ENCODE data around the gene KRT77.

Gene KRT77

GRCh38 chr12:52645982-52646381 is 57.3 kb downstream of the KRT77 start:
- H3K79me2 ChIP-seq (ENCODE audit: low read length), result no peaks in the 10 kb centered on the region
- no peak overlapping the region for H3K4me2 ChIP-seq (ENCODE audit: low read length)
- H3K9me3 ChIP-seq (ENCODE audit: insufficient read depth, low read length), result no peaks in the 10 kb centered on the region
- no peak overlapping the region for H3K9ac ChIP-seq (ENCODE audit: low read length)
- H3K36me3 ChIP-seq (replicated peaks; ENCODE audit: low read depth, low read length), result no peaks in the 10 kb centered on the region
- peaks cover 6% of the 10 kb centered on the region for H3K4me1 ChIP-seq (ENCODE audit: low read length)
- H3K27me3 ChIP-seq (ENCODE audit: low read depth, low read length), result peaks cover 46% of the 10 kb centered on the region
- TF ChIP-seq EZH2phosphoT487 (IDR thresholded peaks at IDR 0.05; ENCODE audit: low read depth) (no peak), CTCF (IDR thresholded peaks at IDR 0.05; ENCODE audit: low read depth, low read length) (no peak)
- no peak overlapping the region for H3K4me3 ChIP-seq (ENCODE audit: low read length)
- no peak overlapping the region for H2AFZ ChIP-seq (ENCODE audit: low read depth, low read length)
- H4K20me1 ChIP-seq (ENCODE audit: insufficient read depth, low read length), result peaks cover 5% of the 10 kb centered on the region; the same call in 1 of the 2 replicates
- H3K27ac ChIP-seq (ENCODE audit: low read length), result no peak overlapping the region

- TF ChIP-seq CTCF (IDR thresholded peaks at IDR 0.05; ENCODE audit: low read depth, low read length) (no peak), EZH2phosphoT487 (IDR thresholded peaks at IDR 0.05; ENCODE audit: low read depth) (no peak)
- Histone ChIP-seq H3K79me2 (ENCODE audit: low read length) (no peaks in the 10 kb centered on the region), H2AFZ (ENCODE audit: low read depth, low read length) (no peak overlapping the region), H3K9me3 (ENCODE audit: insufficient read depth, low read length) (no peaks in the 10 kb centered on the region), H3K27me3 (ENCODE audit: low read depth, low read length) (peaks cover 48% of the 10 kb centered on the region), H3K9ac (ENCODE audit: low read length) (no peak overlapping the region), H4K20me1 (ENCODE audit: insufficient read depth, low read length) (peaks cover 5% of the 10 kb centered on the region; the same call in 1 of the 2 replicates), H3K4me3 (ENCODE audit: low read length) (no peak overlapping the region), H3K4me1 (ENCODE audit: low read length) (peaks cover 6% of the 10 kb centered on the region), H3K27ac (ENCODE audit: low read length) (no peak overlapping the region), H3K4me2 (ENCODE audit: low read length) (no peak overlapping the region), H3K36me3 (replicated peaks; ENCODE audit: low read depth, low read length) (no peaks in the 10 kb centered on the region)
These were observed 58.1 kb downstream of the KRT77 start for GRCh38 chr12:52645120-52645761.

- H3K4me3 ChIP-seq (ENCODE audit: low read length), result no peak overlapping the region
- peaks cover 54% of the 10 kb centered on the region for H3K27me3 ChIP-seq (ENCODE audit: low read depth, low read length)
These were observed 59.3 kb downstream of the KRT77 start for GRCh38 chr12:52644078-52644415.

More at GRCh38 chr12:52644078-52644415, 59.3 kb downstream of the KRT77 start:
- H4K20me1 ChIP-seq (ENCODE audit: insufficient read depth, low read length), result peaks cover 5% of the 10 kb centered on the region; the same call in 1 of the 2 replicates
- H3K36me3 ChIP-seq (replicated peaks; ENCODE audit: low read depth, low read length), result no peaks in the 10 kb centered on the region
- H3K27ac ChIP-seq (ENCODE audit: low read length), result no peak overlapping the region
- H3K9ac ChIP-seq (ENCODE audit: low read length), result no peak overlapping the region
- H3K4me2 ChIP-seq (ENCODE audit: low read length), result no peak overlapping the region
- no peaks in the 10 kb centered on the region for H3K9me3 ChIP-seq (ENCODE audit: insufficient read depth, low read length)
- peaks cover 6% of the 10 kb centered on the region for H3K4me1 ChIP-seq (ENCODE audit: low read length)
- no peak overlapping the region for H2AFZ ChIP-seq (ENCODE audit: low read depth, low read length)
- H3K79me2 ChIP-seq (ENCODE audit: low read length), result no peaks in the 10 kb centered on the region
- no peak for TF ChIP-seq CTCF (IDR thresholded peaks at IDR 0.05; ENCODE audit: low read depth, low read length)
- no peak for TF ChIP-seq EZH2phosphoT487 (IDR thresholded peaks at IDR 0.05; ENCODE audit: low read depth)

Measured in OCI-LY3 (cell line).